IMR-90 (cell line): ENCODE data around the gene POU2F1.

Experiments used
- CEBPB ChIP-seq: IDR thresholded peaks from 2 replicates; pipeline ENCODE4 v1.6.1; 2012; ENCODE audit warnings: low read depth, low read length, improper control_type of control experiment
- CHD1 ChIP-seq: IDR thresholded peaks from 2 replicates; pipeline ENCODE4 v1.6.1; 2012; ENCODE audit warnings: low read depth, low read length, improper control_type of control experiment
- POLR2A ChIP-seq: IDR thresholded peaks from 2 replicates; pipeline ENCODE4 v1.6.1; 2012; ENCODE audit warnings: mild to moderate bottlenecking, low read depth, low read length
- RAD21 ChIP-seq: IDR thresholded peaks from 2 replicates; pipeline ENCODE4 v1.6.1; 2012; ENCODE audit warnings: low read length, improper control_type of control experiment
- RCOR1 ChIP-seq: IDR thresholded peaks from 2 replicates; pipeline ENCODE4 v1.6.1; 2012; ENCODE audit warnings: mild to moderate bottlenecking, low read length, improper control_type of control experiment; ENCODE audit not compliant: insufficient replicate concordance
- RFX5 ChIP-seq: IDR thresholded peaks from 2 replicates; pipeline ENCODE4 v1.8.0; 2012; ENCODE audit warnings: low read depth, mild to moderate bottlenecking, low read length, moderate library complexity
- TF ChIP-seq, protein P1 (sequence below): conservative IDR thresholded peaks from 2 replicates; pipeline ENCODE4 v1.5.1; 2012; ENCODE audit warnings: mild to moderate bottlenecking, low read depth, low read length, improper control_type of control experiment
- TF ChIP-seq, protein P2 (sequence below): fragments of 150-350 bp; IDR thresholded peaks from 2 replicates; pipeline ENCODE4 v1.6.1; 2016; ENCODE audit warnings: low read depth, mild to moderate bottlenecking, low read length, moderate library complexity, borderline replicate concordance

DNA sequence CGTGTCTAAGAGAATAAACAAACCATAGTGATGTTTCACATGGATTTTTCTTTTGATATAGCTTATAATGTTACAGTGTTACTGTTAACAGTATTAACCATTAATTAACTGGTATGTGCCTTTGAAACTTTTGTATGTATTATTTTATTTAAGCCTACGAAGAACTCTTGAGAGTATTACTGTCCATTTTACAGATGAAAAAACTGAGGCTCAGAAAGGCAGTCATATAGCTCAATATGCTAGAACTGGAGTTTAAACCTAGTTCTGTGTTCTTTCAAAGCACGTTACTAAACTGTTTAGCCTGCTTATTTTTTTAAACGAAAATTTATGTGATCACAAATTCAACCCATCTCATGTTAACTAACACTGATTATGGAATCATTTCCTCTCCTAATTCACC lies 83.5 kb downstream of the POU2F1 start:
- TF ChIP-seq RAD21 (no peak), CEBPB (no peak), POLR2A (no peak), CHD1 (no peak), RFX5 (no peak), RCOR1 (no peak)
- TF ChIP-seq, protein P1, sequence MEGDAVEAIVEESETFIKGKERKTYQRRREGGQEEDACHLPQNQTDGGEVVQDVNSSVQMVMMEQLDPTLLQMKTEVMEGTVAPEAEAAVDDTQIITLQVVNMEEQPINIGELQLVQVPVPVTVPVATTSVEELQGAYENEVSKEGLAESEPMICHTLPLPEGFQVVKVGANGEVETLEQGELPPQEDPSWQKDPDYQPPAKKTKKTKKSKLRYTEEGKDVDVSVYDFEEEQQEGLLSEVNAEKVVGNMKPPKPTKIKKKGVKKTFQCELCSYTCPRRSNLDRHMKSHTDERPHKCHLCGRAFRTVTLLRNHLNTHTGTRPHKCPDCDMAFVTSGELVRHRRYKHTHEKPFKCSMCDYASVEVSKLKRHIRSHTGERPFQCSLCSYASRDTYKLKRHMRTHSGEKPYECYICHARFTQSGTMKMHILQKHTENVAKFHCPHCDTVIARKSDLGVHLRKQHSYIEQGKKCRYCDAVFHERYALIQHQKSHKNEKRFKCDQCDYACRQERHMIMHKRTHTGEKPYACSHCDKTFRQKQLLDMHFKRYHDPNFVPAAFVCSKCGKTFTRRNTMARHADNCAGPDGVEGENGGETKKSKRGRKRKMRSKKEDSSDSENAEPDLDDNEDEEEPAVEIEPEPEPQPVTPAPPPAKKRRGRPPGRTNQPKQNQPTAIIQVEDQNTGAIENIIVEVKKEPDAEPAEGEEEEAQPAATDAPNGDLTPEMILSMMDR, result no peak
- TF ChIP-seq, protein P2, sequence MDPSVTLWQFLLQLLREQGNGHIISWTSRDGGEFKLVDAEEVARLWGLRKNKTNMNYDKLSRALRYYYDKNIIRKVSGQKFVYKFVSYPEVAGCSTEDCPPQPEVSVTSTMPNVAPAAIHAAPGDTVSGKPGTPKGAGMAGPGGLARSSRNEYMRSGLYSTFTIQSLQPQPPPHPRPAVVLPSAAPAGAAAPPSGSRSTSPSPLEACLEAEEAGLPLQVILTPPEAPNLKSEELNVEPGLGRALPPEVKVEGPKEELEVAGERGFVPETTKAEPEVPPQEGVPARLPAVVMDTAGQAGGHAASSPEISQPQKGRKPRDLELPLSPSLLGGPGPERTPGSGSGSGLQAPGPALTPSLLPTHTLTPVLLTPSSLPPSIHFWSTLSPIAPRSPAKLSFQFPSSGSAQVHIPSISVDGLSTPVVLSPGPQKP, result no peak
